Body of pancreas (tissue), 4 donors: ENCODE results near the gene RBM48. TPM values are rescaled to one million over a fixed set of nuclear protein-coding genes. Genes with fewer than 3 reads are reported as not detected.

ENCODE experiments used
- ATAC-seq: fragments of 150-250 bp; one replicate; pipeline ENCODE4 v1.9.1; 2016
- DNase-seq, 4 donors: peaks; one replicate each; pipeline ENCODE4 v3.0.0-alpha.2; 2019
- H3K27ac ChIP-seq, 4 donors: fragments of 200-600 bp; sonication (generic); 1 replicate in 3 of 4; 2 replicates in 1 of 4; pipeline versions ENCODE4 v1.5.1 to v1.6.1; 2016 to 2019; ENCODE audit warnings: mild to moderate bottlenecking in 1 of 4, mixed read lengths in 1 of 4, moderate library complexity in 1 of 4
- H3K27me3 ChIP-seq, 2 donors: fragments of 200-600 bp; sonication (generic); one replicate each; pipeline ENCODE4 v1.6.0; 2016; ENCODE audit warnings: mild to moderate bottlenecking in 1 of 2
- H3K36me3 ChIP-seq, 2 donors: fragments of 200-600 bp; sonication (generic); replicated peaks in 1 of 2; 2 replicates each; pipeline ENCODE4 v1.5.1; 2016; ENCODE audit warnings: low read depth in 2 of 2; ENCODE audit not compliant: insufficient read depth in 1 of 2
- H3K4me1 ChIP-seq: fragments of 200-600 bp; sonication (generic); one replicate; pipeline ENCODE4 v1.6.0; 2016
- H3K4me3 ChIP-seq, 2 donors: fragments of 200-600 bp; sonication (generic); 1 replicate in 1 of 2; 2 replicates in 1 of 2; pipeline ENCODE4 v1.5.1; 2016 to 2019
- H3K9me3 ChIP-seq, 3 donors: fragments of 200-600 bp; sonication (generic); 1 replicate in 2 of 3; 2 replicates in 1 of 3; pipeline ENCODE4 v1.5.1; 2016
- POLR2A ChIP-seq, 3 donors: fragments of 450-650 bp; IDR thresholded peaks; one replicate each; pipeline ENCODE4 v1.6.1; 2016; ENCODE audit warnings: antibody characterized with exemption in 3 of 3, mild to moderate bottlenecking in 2 of 3
- WGBS, 2 donors: methylation state at CpG; one replicate each; pipeline ENCODE4 v1.1.5; 2017; 5-methylcytosine and 5-hydroxymethylcytosine counted together
- intact Hi-C: fragments of 100-400 bp; cut with DNase I; formaldehyde crosslinking; loops from one replicate; pipeline ENCODE4 v1.15.1; 2023
- total RNA-seq, 2 donors: library from RNA; depleted of rRNA; stranded (reverse); fragments of >200 nt; gene quantifications; one replicate each; pipeline ENCODE4 v1.1.0, GENCODE V29; 2016
- TF ChIP-seq, protein P1 (sequence below), 7 experiments: fragments of 450-650 bp in 4 of 7; fragments of 200-600 bp in 3 of 7; sonication (generic) in 3 of 7; IDR thresholded peaks; one replicate each; pipeline ENCODE4 v1.5.1; 2016 to 2019; ENCODE audit warnings: antibody characterized with exemption in 7 of 7

Gene RBM48
- total RNA-seq, 2 donors from 2014 or later: 9.3 to 14.2 TPM

GRCh38 chr7:92504563-92504962, 24.0 kb upstream of the RBM48 start:
- DNase-seq (peak in 1 of 4 donors; percentile 6), ATAC-seq (no peak)
- no peak for TF ChIP-seq POLR2A (IDR thresholded peaks at IDR 0.05)
- TF ChIP-seq, protein P1, sequence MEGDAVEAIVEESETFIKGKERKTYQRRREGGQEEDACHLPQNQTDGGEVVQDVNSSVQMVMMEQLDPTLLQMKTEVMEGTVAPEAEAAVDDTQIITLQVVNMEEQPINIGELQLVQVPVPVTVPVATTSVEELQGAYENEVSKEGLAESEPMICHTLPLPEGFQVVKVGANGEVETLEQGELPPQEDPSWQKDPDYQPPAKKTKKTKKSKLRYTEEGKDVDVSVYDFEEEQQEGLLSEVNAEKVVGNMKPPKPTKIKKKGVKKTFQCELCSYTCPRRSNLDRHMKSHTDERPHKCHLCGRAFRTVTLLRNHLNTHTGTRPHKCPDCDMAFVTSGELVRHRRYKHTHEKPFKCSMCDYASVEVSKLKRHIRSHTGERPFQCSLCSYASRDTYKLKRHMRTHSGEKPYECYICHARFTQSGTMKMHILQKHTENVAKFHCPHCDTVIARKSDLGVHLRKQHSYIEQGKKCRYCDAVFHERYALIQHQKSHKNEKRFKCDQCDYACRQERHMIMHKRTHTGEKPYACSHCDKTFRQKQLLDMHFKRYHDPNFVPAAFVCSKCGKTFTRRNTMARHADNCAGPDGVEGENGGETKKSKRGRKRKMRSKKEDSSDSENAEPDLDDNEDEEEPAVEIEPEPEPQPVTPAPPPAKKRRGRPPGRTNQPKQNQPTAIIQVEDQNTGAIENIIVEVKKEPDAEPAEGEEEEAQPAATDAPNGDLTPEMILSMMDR (IDR thresholded peaks at IDR 0.05): no peak
- WGBS, 2 donors: 59 to 77% methylated on average over 3 of the region's 3 CpGs
- Histone ChIP-seq H3K27ac (no peak overlapping the region), H3K36me3 (peaks cover 1 to 6% of the 10 kb centered on the region in 2 donors), H3K4me1 (no peaks in the 10 kb centered on the region), H3K4me3 (no peak overlapping the region), H3K9me3 (no peaks in the 10 kb centered on the region), H3K27me3 (no peaks in the 10 kb centered on the region)
- intact Hi-C loops: no loop called here

DNA sequence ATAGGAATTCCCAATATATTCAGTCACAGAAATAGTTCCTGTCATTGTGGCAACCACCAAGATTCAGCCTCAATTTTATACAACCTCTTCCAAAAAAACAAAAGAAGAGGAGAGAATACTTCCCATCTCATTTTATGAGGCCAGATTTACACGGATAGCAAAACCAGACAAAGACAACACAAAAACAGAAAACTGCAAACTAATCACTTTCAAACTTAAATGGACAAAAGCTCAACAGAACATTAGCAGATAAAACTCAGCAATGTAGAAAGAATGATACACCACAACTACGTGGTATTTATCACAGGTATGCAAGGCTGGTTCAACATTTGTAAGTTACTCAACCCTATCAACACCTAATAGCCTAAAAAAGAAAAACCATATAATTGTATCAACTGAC, 22.2 kb upstream of the RBM48 start:
- no peaks in the 10 kb centered on the region for H3K36me3 ChIP-seq
- DNase-seq (no peak), ATAC-seq (no peak)
- H3K4me3 ChIP-seq: no peak overlapping the region
- TF ChIP-seq POLR2A (IDR thresholded peaks at IDR 0.05): no peak
- TF ChIP-seq, protein P1 (IDR thresholded peaks at IDR 0.05): no peak
- H3K9me3 ChIP-seq: no peaks in the 10 kb centered on the region
- intact Hi-C loops: no loop called here
- no peaks in the 10 kb centered on the region for H3K4me1 ChIP-seq
- WGBS, 2 donors: 83% methylated on average over 2 of the region's 2 CpGs
- no peak overlapping the region for H3K27ac ChIP-seq
- H3K27me3 ChIP-seq: no peaks in the 10 kb centered on the region

GRCh38 chr7:92508946-92509345, 19.6 kb upstream of the RBM48 start:
- H3K36me3 ChIP-seq: peaks cover 0 to 9% of the 10 kb centered on the region in 2 donors
- H3K27ac ChIP-seq: no peak overlapping the region
- ATAC-seq: no peak
- no peaks in the 10 kb centered on the region for H3K4me1 ChIP-seq
- WGBS, 2 donors: 89 to 91% methylated on average over 5 of the region's 5 CpGs
- H3K27me3 ChIP-seq: no peaks in the 10 kb centered on the region
- no peak for DNase-seq
- H3K4me3 ChIP-seq: no peak overlapping the region
- intact Hi-C loops: no loop called here
- TF ChIP-seq POLR2A (IDR thresholded peaks at IDR 0.05): no peak
- TF ChIP-seq, protein P1 (IDR thresholded peaks at IDR 0.05): no peak
- H3K9me3 ChIP-seq: no peaks in the 10 kb centered on the region

DNA sequence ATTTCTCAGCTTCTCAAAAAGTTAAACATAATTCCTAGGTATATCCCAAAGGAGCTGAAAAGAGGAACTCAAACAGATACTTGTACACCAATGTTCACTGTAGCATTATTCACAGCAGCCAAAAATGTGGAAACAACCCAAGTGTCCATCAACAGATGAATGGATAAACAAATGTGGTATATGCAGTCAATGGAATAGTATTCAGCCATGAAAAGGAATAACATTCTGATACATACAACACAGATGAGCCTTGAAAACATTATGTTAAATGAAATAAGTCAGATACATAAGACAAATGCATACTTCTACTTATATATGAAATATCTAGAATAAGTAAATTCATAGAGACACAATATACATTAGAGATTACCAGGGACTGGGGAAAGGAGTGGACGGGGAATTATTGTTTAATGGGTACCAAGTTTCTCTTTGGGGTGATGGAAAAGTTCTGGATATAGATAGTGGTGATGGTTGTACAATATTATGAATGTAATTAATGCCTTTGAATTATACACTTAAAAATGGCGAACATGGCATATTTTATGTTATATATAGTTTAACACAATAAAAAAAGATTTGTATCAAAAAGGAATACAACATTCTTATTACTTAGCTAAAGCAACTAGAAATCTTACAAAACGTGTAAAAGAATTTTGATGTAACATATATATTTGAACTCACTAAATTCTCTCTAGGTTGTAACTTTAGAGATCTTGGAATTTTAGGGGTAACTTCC, 15.3 kb upstream of the RBM48 start:
- Histone ChIP-seq H3K4me1 (no peaks in the 10 kb centered on the region), H3K36me3 (peaks cover 3 to 9% of the 10 kb centered on the region in 2 donors), H3K27ac (no peak overlapping the region), H3K27me3 (no peaks in the 10 kb centered on the region), H3K4me3 (no peak overlapping the region), H3K9me3 (no peaks in the 10 kb centered on the region)
- intact Hi-C loops: no loop called here
- TF ChIP-seq, protein P1 (IDR thresholded peaks at IDR 0.05): no peak
- DNase-seq (no peak), ATAC-seq (no peak)
- WGBS, 2 donors: 59 to 69% methylated on average over 3 of the region's 3 CpGs

DNA sequence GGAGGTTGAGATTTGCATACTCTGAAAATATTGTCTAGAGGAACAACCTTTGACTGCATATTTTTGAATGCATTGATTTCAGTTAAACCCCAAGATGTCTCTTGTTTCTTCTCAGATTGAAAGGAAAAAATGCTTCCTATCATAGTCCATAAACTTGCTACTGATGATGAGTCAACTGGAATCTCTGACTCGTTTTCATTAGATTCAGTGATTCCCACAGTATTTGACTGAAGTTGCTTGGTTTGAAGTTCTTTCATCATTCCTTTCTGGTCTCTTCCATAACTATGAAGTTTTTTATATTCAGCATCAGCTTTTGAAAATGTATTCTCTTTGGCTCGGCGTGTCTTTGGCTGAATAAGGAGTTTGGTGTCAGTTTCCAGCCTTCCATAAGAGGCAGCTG, 11.0 kb upstream of the RBM48 start:
- ATAC-seq (no peak), DNase-seq (no peak)
- TF ChIP-seq POLR2A (IDR thresholded peaks at IDR 0.05): no peak
- TF ChIP-seq, protein P1 (IDR thresholded peaks at IDR 0.05): no peak
- Histone ChIP-seq H3K27me3 (no peaks in the 10 kb centered on the region), H3K27ac (no peak overlapping the region), H3K9me3 (no peaks in the 10 kb centered on the region), H3K36me3 (peaks cover 3 to 6% of the 10 kb centered on the region in 2 donors), H3K4me3 (no peak overlapping the region), H3K4me1 (no peaks in the 10 kb centered on the region)
- WGBS, 2 donors: 80 to 95% methylated on average over 3 of the region's 3 CpGs
- intact Hi-C loops: no loop called here
